GM12864 (cell line): Measurements from ENCODE around the gene PTPN14.

Experiments used
- DNase-seq: peaks from one replicate; pipeline ENCODE4 v3.0.0-alpha.2; 2011; ENCODE audit warnings: low read depth
- H3K4me3 ChIP-seq: 2 replicates; pipeline ENCODE4 v1.5.1; 2011; ENCODE audit warnings: mild to moderate bottlenecking, low read depth, low read length, control low read depth
- CTCF ChIP-seq: IDR thresholded peaks from 2 replicates; pipeline ENCODE4 v1.5.1; 2011; ENCODE audit warnings: low read depth, mild to moderate bottlenecking, moderate library complexity, low read length, control low read depth, inconsistent platforms; ENCODE audit errors: missing control alignments

The PTPN14 gene

GRCh38 chr1:214416417-214416816, 135.0 kb downstream of the PTPN14 start:
- H3K4me3 ChIP-seq, result no peak overlapping the region
- TF ChIP-seq CTCF, result no peak
- DNase-seq, result no peak

GRCh38 chr1:214415131-214415530, 136.3 kb downstream of the PTPN14 start:
- no peak for TF ChIP-seq CTCF
- H3K4me3 ChIP-seq, result no peak overlapping the region
- no peak for DNase-seq

GRCh38 chr1:214414691-214415090, 136.7 kb downstream of the PTPN14 start:
- no peak for TF ChIP-seq CTCF
- DNase-seq, result no peak
- no peak overlapping the region for H3K4me3 ChIP-seq

GRCh38 chr1:214413315-214413714, 138.1 kb downstream of the PTPN14 start:
- H3K4me3 ChIP-seq, result no peak overlapping the region
- DNase-seq, result no peak
- no peak for TF ChIP-seq CTCF

- no peak overlapping the region for H3K4me3 ChIP-seq
- no peak for DNase-seq
- no peak for TF ChIP-seq CTCF
Measured at GRCh38 chr1:214404571-214405213, 146.7 kb downstream of the PTPN14 start.

GRCh38 chr1:214404154-214404553, 147.2 kb downstream of the PTPN14 start:
- no peak for TF ChIP-seq CTCF
- DNase-seq, result no peak
- no peak overlapping the region for H3K4me3 ChIP-seq

- H3K4me3 ChIP-seq, result no peak overlapping the region
- DNase-seq, result no peak
- TF ChIP-seq CTCF, result no peak
Measured at GRCh38 chr1:214403431-214403830, 148.0 kb downstream of the PTPN14 start.
